ENCODE measurements around the gene ELF3. TPM values are rescaled to one million over a fixed set of nuclear protein-coding genes. Genes with fewer than 3 reads are reported as not detected.
"Not testable (repeated sequence)": the region's sequence is repeated elsewhere in the genome, so short reads cannot be mapped to it uniquely, and the experiment has no call there.

ELF3 gene
- total and polyA plus RNA-seq, 2 experiments from 2014 or later, result 22.6 to 28.7 TPM

DNA sequence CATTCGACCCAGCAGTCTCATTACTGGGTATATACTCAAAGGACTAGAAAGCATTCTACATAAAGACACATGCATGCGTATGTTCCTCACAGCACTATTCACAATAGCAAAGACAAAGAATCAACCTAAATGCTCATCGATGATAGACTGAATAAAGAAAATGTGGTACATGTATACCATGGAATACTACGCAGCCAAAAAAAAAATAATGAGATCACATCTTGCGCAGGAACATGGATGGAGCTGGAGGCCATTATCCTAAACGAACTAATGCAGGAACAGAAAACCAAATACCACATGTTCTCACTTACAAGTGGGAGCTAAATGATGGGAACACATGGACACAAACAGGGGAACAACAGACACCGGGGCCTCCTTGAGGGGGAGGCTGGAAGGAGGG is 43.7 kb downstream of the ELF3 start:
- no peak overlapping the region for H3K27ac ChIP-seq
- TF ChIP-seq, protein P1, sequence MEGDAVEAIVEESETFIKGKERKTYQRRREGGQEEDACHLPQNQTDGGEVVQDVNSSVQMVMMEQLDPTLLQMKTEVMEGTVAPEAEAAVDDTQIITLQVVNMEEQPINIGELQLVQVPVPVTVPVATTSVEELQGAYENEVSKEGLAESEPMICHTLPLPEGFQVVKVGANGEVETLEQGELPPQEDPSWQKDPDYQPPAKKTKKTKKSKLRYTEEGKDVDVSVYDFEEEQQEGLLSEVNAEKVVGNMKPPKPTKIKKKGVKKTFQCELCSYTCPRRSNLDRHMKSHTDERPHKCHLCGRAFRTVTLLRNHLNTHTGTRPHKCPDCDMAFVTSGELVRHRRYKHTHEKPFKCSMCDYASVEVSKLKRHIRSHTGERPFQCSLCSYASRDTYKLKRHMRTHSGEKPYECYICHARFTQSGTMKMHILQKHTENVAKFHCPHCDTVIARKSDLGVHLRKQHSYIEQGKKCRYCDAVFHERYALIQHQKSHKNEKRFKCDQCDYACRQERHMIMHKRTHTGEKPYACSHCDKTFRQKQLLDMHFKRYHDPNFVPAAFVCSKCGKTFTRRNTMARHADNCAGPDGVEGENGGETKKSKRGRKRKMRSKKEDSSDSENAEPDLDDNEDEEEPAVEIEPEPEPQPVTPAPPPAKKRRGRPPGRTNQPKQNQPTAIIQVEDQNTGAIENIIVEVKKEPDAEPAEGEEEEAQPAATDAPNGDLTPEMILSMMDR (IDR thresholded peaks at IDR 0.05; ENCODE audit: low read depth, low read length), result no peak
- H3K9me3 ChIP-seq (ENCODE audit: low read depth), result no peaks in the 10 kb centered on the region
- no peaks in the 10 kb centered on the region for H3K27me3 ChIP-seq
- H3K4me3 ChIP-seq, result no peak overlapping the region
- H3K36me3 ChIP-seq, result no peaks in the 10 kb centered on the region
- H3K4me1 ChIP-seq (ENCODE audit: low read depth), result peaks cover 5% of the 10 kb centered on the region
- DNase-seq (ENCODE audit: low read depth in 1 of 2, low spot score in 1 of 2), result no peak

DNA sequence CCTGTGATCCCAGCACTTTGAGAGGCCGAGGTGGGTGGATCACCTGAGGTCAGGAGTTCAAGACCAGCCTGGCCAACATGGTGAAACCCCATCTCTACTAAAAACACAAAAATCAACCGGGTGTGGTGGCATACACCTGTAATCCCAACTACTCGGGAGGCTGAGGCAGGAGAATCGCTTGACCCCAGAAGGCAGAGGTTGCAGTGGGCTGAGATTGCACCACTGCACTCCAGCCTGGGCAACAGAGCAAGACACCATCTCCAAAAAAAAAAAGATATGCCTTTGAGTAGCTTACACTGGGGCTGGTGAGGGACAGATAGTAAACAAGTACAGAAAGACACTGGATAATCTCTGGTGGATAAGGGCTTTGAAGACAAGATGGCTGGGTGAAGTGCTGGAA is 44.3 kb downstream of the ELF3 start:
- H3K4me1 ChIP-seq (ENCODE audit: low read depth); H3K9me3 ChIP-seq (ENCODE audit: low read depth); H3K4me3 ChIP-seq; H3K27me3 ChIP-seq; H3K36me3 ChIP-seq; H3K27ac ChIP-seq; DNase-seq (ENCODE audit: low read depth in 1 of 2, low spot score in 1 of 2): not testable (repeated sequence)

DNA sequence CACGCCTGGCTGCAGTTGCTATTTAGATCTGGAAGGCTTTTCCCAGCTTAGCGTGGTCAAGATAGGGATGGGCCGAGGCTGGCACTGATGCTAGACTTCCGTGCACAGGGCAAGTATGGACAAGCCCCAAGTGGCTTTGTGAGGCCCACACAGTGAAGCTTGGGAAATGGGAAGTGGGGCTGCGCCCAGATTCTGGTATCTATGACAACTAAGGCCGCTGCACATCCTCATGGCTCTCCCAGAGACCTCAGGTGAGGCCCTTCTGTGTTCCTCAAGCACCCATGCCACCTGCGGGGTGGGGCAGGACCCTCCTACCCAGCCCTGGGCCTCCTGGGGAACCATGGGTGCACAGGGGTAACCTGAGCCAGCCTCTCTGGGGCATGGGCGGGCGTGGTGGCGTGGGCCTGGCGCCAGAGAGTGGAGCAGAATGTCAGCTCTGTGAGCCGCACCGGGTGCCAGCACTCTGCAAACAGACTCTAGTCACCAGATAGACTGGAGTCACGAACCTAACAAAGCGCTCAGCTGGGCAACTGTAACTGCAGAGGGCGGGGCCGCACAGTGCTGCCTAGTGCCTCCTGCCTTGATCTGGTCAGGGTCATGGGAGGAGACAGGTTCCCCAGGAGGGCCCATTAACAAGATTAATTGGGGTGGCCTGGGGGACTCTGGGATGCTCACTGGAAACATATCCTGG is 46.4 kb downstream of the ELF3 start:
- H3K27ac ChIP-seq, result no peak overlapping the region
- no peaks in the 10 kb centered on the region for H3K27me3 ChIP-seq
- H3K9me3 ChIP-seq (ENCODE audit: low read depth), result no peaks in the 10 kb centered on the region
- no peak for DNase-seq (ENCODE audit: low read depth in 1 of 2, low spot score in 1 of 2)
- no peak overlapping the region for H3K4me3 ChIP-seq
- no peaks in the 10 kb centered on the region for H3K4me1 ChIP-seq (ENCODE audit: low read depth)
- no peaks in the 10 kb centered on the region for H3K36me3 ChIP-seq
- TF ChIP-seq, protein P1 (IDR thresholded peaks at IDR 0.05; ENCODE audit: low read depth, low read length), result no peak

DNA sequence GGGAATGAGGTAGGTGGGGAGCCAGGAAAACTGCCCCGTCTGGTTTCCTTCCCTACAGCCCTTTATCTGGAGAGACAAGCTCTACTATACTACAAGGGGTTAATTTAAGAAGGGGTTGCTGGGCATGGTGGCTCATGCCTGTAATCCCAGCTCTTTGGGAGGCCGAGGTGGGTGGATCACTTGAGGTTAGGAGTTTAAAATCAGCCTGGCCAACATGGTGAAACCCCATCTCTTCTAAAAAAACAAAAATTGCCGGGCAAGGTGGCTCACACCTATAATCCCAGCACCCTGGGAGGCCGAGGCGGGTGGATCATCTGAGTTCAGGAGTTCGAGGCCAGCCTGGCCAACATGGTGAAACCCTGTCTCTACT is 46.9 kb downstream of the ELF3 start:
- H3K27ac ChIP-seq; H3K4me1 ChIP-seq (ENCODE audit: low read depth); H3K9me3 ChIP-seq (ENCODE audit: low read depth); H3K4me3 ChIP-seq; DNase-seq (ENCODE audit: low read depth in 1 of 2, low spot score in 1 of 2); H3K36me3 ChIP-seq; H3K27me3 ChIP-seq: not testable (repeated sequence)

DNA sequence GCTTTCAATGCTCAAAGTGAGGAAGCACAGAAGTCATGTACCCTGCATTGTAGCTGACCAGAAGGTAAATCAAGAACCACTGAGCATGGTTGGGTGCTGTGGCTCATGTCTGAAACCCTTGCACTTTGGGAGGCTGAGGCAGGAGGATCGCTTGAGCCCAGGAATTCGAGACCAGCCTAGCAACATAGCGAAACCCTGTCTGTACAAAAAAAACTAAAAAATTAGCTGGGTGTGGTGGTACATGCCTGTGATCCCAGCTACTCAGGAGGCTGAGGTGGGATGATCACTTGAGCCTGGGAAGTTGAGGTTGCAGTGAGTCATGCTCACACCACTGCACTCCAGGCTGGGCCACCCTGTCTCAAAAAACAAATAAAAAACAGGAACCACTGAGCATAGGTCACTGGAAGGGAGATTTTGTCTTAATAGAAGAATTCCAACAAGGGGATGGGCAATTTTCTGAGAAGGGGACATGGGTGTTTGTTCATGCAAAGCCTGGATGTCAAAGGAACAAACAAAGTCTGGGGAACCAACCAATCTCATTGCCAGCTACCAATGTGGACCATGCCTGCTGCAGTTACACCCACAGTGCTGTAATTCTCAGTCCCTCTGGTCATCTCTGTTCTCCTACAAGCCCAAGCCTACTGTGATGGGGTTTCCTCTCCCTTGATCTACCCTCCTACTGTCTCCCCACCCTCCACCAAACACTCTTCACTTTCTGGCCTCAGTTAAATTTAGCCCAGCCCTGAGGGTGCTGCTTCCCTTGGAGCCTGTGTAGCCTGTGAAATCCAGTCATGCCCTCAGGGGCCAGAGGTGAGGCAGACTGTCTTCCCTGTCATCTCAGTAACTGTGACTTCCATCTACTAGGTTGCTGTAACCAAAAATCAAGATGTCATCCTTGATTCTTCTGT is 47.9 kb downstream of the ELF3 start:
- Histone ChIP-seq H3K9me3 (ENCODE audit: low read depth) (no peaks in the 10 kb centered on the region), H3K27me3 (no peaks in the 10 kb centered on the region), H3K4me3 (no peak overlapping the region), H3K27ac (no peak overlapping the region), H3K36me3 (no peaks in the 10 kb centered on the region), H3K4me1 (ENCODE audit: low read depth) (no peaks in the 10 kb centered on the region)
- no peak for DNase-seq (ENCODE audit: low read depth in 1 of 2, low spot score in 1 of 2)
- TF ChIP-seq, protein P1 (IDR thresholded peaks at IDR 0.05; ENCODE audit: low read depth, low read length), result no peak

DNA sequence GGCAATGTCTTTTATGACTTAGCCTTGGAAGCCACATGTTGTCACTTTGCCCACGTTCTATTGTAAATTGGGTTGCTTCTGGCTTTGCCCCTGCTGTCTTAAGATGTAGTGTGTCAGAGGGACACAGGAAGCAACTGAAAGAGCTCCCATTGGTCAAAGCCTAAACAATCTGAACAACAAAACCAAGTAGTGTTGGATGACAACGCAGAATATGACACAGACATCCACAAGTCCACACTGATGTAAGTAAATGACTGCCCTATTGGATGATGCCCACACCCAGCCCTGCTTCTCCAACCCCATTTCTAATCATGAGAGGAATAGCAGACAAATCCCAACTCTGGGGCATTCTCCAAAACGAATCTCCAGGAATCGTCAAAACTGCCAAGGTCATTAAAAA is 50.7 kb downstream of the ELF3 start:
- Histone ChIP-seq H3K27me3 (no peaks in the 10 kb centered on the region), H3K27ac (no peak overlapping the region), H3K9me3 (ENCODE audit: low read depth) (no peaks in the 10 kb centered on the region), H3K4me3 (no peak overlapping the region), H3K4me1 (ENCODE audit: low read depth) (no peaks in the 10 kb centered on the region), H3K36me3 (no peaks in the 10 kb centered on the region)
- TF ChIP-seq, protein P1 (IDR thresholded peaks at IDR 0.05; ENCODE audit: low read depth, low read length), result no peak
- DNase-seq (ENCODE audit: low read depth in 1 of 2, low spot score in 1 of 2), result no peak

DNA sequence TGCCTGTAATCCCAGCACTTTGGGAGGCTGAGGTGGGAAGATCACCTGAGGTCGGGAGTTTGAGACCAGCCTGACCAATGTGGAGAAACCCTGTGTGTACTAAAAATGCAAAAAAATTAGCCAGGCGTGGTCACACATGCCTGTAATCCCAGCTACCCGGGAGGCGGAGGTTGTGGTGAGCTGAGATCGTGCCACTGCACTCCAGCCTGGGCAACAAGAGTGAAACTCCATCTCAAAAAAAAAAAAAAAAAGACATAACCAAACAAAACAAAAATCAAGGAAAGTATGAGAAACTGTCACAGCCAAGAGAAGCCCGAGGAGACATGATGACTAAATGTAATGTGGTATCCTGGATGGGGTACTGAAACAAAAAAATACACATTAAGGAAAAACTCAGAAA is 51.4 kb downstream of the ELF3 start:
- H3K9me3 ChIP-seq (ENCODE audit: low read depth); H3K4me3 ChIP-seq; H3K27ac ChIP-seq; H3K27me3 ChIP-seq; H3K36me3 ChIP-seq; H3K4me1 ChIP-seq (ENCODE audit: low read depth); DNase-seq (ENCODE audit: low read depth in 1 of 2, low spot score in 1 of 2): not testable (repeated sequence)

DNA sequence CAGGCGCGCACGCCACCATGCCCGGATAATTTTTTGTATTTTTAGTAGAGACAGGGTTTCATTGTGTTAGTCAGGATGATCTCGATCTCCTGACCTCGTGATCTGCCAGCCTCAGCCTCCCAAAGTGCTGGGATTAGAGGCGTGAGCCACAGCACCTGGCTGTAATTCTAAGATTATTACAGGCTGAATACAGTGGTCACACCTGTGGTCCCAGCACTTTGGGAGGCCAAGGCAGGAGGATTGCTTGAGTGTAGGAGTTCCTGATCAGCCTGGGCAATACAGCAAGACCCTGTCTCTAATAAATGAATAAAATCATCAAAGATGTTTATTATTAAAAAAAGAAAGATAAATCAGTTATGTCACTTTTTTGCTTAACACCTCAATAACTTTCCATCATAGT is 52.2 kb downstream of the ELF3 start:
- H3K36me3 ChIP-seq; H3K4me3 ChIP-seq; H3K4me1 ChIP-seq (ENCODE audit: low read depth); H3K27ac ChIP-seq; H3K9me3 ChIP-seq (ENCODE audit: low read depth); DNase-seq (ENCODE audit: low read depth in 1 of 2, low spot score in 1 of 2); H3K27me3 ChIP-seq: not testable (repeated sequence)
